ENCODE results near the gene PACSIN1.
A peak's percentile ranks its signal among the peaks of the same experiment; 100 is the strongest.

The PACSIN1 gene

DNA sequence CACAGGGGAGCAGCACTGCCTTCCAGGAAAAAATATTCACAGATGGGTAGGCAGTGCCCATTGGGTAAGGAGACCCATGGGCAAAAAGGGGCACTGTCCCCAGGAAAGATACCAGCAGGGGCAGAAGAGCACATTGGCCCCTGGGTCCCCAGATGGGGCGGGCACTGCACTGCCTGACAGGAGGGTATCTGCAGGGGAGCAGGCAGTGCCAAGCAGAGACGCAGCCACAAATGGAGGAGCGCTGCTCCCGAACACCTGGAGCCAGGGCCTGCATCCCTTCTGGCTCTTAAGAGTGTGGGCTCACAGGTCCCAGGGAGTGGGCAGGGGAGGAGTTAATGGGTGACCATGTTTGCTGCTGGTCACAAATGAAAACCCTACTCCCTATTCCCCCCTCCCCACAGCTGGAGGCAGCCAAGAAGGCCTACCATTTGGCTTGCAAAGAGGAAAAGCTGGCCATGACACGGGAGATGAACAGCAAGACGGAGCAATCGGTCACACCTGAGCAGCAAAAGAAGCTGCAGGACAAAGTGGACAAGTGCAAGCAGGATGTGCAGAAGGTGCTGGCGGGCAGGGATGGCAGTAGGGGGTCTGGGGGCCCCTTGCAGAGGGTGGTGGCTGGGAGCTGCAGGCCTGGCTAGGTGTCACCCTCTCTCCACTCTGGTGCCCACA lies 63.3 kb downstream of the PACSIN1 start:
- no peak for DNase-seq

GRCh38 chr6:34529665-34530327 lies 63.9 kb downstream of the PACSIN1 start:
- no peak for DNase-seq

DNA sequence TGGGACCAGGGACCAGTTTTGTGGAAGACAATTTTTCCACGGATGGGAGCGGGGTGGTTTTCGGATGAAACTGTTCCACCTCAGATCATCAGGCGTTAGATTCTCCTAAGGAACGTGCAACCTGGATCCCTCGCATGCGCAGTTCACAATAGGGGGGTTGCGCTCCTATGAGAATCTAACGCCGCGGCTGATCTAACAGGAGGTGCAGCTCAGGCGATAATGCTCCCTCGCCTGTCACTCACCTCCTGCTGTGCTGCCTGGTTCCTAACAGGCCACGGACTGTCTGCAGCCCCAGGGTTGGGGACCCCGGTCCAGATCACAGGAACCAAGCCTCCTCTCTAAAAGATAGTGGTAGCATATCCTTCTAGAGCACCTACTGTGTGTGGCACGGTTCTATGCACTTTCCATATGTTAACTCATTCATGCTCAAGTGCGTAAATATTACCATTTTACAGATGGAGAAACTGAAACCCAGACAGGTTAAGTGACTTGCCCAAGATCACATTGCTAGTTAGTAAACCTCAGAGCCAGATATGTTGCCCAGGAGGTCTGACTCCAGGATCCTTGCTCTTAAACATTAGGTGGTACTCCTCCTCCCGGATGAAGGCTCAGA lies 65.0 kb downstream of the PACSIN1 start:
- no peak for DNase-seq

DNA sequence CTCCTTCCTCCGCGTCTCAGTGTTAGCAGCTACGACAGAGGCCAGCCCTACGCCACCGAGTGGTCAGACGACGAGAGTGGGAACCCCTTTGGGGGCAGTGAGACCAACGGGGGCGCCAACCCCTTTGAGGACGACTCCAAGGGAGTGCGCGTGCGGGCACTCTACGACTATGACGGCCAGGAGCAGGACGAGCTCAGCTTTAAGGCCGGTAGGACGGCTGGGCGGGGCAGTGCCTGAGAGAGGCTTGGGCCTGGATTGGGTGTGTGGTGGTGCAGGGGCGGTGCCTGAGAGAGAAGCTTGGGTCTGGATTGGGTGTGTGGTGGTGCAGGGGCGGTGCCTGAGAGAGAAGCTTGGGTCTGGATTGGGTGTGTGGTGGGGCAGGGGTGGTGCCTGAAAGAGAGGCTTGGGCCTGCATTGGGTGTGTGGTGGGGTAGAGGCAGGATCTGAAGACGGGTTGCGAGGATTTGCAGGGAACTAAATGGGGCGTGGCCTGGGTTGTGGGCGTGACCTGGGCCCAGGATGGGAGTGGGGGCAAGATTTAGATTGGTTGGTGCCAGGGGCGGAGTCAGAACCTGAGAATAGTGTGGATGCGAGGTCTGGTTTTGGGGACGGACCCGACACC lies 65.8 kb downstream of the PACSIN1 start:
- DNase-seq: peak; percentile 9

- no peak for DNase-seq
Measured at GRCh38 chr6:34532230-34532629, 66.4 kb downstream of the PACSIN1 start.

- no peak for DNase-seq
Measured at GRCh38 chr6:34534146-34534545, 68.3 kb downstream of the PACSIN1 start.

DNA sequence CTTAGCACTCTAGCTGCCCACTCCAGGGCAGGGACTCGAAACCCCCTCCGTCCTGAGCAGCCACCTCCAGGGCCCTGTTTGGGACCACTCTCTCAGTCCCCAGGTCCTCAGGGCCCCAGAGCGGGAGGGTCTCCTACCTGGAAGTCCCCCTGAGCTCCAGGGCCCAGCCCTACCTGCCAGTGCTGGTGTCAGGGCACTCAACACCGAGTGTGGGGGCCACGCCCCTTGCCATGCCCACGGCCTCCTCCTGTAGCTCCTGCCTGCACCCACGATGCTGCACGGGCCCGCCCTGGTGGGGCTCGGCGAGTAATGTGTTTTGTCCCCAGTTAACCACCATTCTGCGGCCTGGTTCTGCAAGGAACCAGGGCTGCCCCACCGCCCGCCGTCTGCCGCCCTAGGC lies 68.8 kb downstream of the PACSIN1 start:
- no peak for DNase-seq

GRCh38 chr6:34535199-34535598 lies 69.3 kb downstream of the PACSIN1 start:
- DNase-seq: no peak

GRCh38 chr6:34535646-34536045 lies 69.8 kb downstream of the PACSIN1 start:
- no peak for DNase-seq

- no peak for DNase-seq
Measured at GRCh38 chr6:34536251-34536958, 70.5 kb downstream of the PACSIN1 start.

- no peak for DNase-seq
Measured at GRCh38 chr6:34536959-34537848, 71.3 kb downstream of the PACSIN1 start.

DNA sequence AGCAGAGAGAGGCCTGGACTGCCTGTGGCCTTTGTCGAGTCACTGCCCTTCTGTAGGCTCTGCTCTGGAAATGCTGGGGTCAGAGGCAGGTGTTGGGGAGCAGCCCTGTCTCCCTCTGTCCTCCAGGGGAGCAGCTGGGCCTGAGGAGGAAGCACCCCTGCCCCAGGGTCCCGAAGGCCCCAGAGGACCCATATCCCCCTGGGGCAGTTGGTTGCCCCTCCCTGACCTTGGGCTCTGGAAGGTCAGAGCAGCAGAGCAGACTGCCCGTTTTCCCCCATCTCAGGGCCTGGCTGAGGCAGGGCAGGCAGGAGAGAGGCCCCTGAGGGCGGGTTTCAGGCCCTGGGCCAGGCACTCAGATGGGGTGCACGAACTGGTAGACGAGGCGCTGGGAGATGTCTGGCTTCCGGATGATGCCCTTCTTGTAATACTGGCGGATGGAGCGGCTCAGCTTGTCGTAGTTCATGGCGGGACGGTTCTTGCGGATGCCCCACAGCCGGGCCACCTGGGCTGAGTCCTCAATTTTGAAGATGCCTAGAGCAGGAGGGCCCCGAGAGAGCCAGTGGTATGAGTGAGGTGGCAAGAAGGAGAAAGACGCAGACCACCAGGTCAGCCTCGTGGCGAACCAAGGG lies 72.2 kb downstream of the PACSIN1 start:
- no peak for DNase-seq

DNA sequence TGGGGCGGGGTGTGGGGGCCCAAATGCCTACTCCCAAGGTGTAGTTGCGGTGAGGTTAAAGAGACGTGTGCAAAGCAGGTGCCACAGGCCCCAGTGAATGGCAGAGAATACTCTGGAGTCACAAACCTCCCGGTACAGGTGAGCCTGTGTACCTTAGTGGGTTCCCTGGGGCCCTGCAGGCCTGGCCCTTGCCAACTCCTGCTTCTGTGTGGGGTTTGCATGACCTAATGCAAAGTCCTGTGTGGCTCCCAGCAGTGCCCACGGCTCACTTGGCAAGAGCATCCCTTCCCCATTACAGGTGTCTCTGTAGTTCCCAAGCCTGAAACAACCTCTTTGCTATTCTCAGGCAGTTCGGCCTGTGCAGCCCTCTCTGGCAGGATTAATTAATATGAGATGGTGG lies 72.7 kb downstream of the PACSIN1 start:
- no peak for DNase-seq

- no peak for DNase-seq
Measured at GRCh38 chr6:34539181-34539580, 73.3 kb downstream of the PACSIN1 start.

- no peak for DNase-seq
Measured at GRCh38 chr6:34540222-34540621, 74.3 kb downstream of the PACSIN1 start.

- no peak for DNase-seq
Measured at GRCh38 chr6:34540841-34541240, 75.0 kb downstream of the PACSIN1 start.

DNA sequence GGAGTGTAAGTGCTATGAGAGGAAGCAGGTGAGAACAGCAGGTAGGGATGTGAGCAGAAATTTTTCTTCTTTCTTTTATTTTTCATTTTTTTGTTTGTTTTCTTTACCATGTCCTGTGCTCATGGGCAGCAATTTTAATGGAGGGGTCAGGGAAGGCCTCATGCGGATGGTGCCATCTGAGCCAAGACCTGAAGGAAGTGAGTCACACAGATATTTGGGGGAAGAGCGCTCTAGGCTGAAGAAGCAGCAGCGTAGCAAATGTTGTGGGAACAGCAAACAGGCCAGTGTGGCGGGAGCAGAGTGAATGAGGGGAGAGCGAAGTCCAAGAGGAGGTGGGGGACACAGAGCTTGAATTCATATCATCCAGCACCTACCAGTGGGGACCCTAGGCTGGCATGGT lies 77.5 kb downstream of the PACSIN1 start:
- no peak for DNase-seq

DNA sequence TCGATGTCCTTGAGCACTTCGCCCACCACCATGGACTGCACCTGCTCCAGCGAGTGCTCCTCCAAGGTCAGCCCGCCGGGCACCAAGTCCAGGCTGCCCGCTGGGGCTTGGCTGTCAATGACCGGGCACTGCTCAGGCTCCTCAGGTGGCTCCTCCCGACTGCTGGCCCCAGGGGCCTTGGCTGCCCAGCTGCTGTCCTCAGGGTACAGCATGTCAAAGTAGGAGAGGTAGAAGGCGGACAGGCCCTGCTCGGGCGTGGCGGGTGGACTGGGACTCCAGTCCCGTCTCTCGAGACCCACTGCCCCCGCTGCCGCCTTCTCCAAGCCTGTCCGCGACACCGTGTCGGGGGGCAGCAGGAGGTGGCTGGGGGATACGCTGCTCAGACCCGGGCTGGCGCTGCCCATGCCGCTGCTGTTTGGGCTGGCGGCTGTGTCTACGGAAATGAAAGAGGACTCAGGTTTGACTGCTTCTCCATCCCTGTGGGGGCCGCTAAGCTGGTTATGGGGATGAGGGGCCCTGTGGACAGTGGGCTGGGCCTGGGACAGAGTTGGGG lies 78.3 kb downstream of the PACSIN1 start:
- DNase-seq: no peak

GRCh38 chr6:34544776-34545471 lies 79.0 kb downstream of the PACSIN1 start:
- no peak for DNase-seq

GRCh38 chr6:34546551-34547321 lies 80.9 kb downstream of the PACSIN1 start:
- no peak for DNase-seq
